ENCODE measurements around the gene VWA8. TPM values are rescaled to one million over a fixed set of nuclear protein-coding genes. Genes with fewer than 3 reads are reported as not detected.
"Not testable (repeated sequence)": the region's sequence is repeated elsewhere in the genome, so short reads cannot be mapped to it uniquely, and the experiment has no call there.

Gene VWA8
- total RNA-seq, 4 donors from 2014 or later, result 19.5 to 26.2 (median 21.6) TPM

- Histone ChIP-seq H3K4me3 (no peak overlapping the region), H3K36me3 (peaks cover 0 to 12% (median 7%) of the 10 kb centered on the region in 4 donors), H3K9me3 (no peaks in the 10 kb centered on the region), H3K4me1 (peaks cover 0 to 3% (median 0%) of the 10 kb centered on the region in 4 donors), H3K27ac (replicated peaks in 1 of 4) (no peak overlapping the region), H3K27me3 (no peaks in the 10 kb centered on the region)
- intact Hi-C loops (cut with DNase I), result no loop called here
- no peak for DNase-seq (ENCODE audit: extremely low spot score)
- no peak for TF ChIP-seq EP300 (IDR thresholded peaks at IDR 0.05)
- WGBS, result 55% methylated on average over 3 of the region's 3 CpGs
Observed at GRCh38 chr13:41751734-41752445, 209.0 kb downstream of the VWA8 start.

GRCh38 chr13:41751277-41751676, 209.6 kb downstream of the VWA8 start:
- Histone ChIP-seq H3K9me3 (no peaks in the 10 kb centered on the region), H3K27me3 (no peaks in the 10 kb centered on the region), H3K36me3 (peaks cover 0 to 12% (median 7%) of the 10 kb centered on the region in 4 donors), H3K4me3 (no peak overlapping the region), H3K27ac (replicated peaks in 1 of 4) (no peak overlapping the region), H3K4me1 (peaks cover 0 to 3% (median 0%) of the 10 kb centered on the region in 4 donors)
- intact Hi-C loops (cut with DNase I), result no loop called here
- DNase-seq (ENCODE audit: extremely low spot score), result no peak
- TF ChIP-seq POLR2A (IDR thresholded peaks at IDR 0.05; ENCODE audit: low read depth) (no peak), POLR2AphosphoS5 (IDR thresholded peaks at IDR 0.05) (no peak), EP300 (IDR thresholded peaks at IDR 0.05) (no peak), CTCF (IDR thresholded peaks at IDR 0.05) (no peak)
- WGBS, result 41% methylated on average over 2 of the region's 2 CpGs

GRCh38 chr13:41746259-41746658, 214.7 kb downstream of the VWA8 start:
- peaks cover 0 to 11% (median 0%) of the 10 kb centered on the region in 4 donors for H3K4me1 ChIP-seq
- intact Hi-C loops (cut with DNase I), result no loop called here
- TF ChIP-seq EP300 (IDR thresholded peaks at IDR 0.05), result no peak
- no peak overlapping the region for H3K4me3 ChIP-seq
- H3K27ac ChIP-seq (replicated peaks in 1 of 4), result no peak overlapping the region
- 100% methylated on average over 2 of the region's 2 CpGs for WGBS
- H3K9me3 ChIP-seq, result no peaks in the 10 kb centered on the region
- no peak for DNase-seq (ENCODE audit: extremely low spot score)
- H3K27me3 ChIP-seq, result no peaks in the 10 kb centered on the region
- peaks cover 0 to 10% (median 6%) of the 10 kb centered on the region in 4 donors for H3K36me3 ChIP-seq

- H3K27ac ChIP-seq (replicated peaks in 1 of 4); H3K27me3 ChIP-seq; H3K9me3 ChIP-seq; H3K36me3 ChIP-seq; DNase-seq (ENCODE audit: extremely low spot score); H3K4me3 ChIP-seq; intact Hi-C loops (cut with DNase I): not testable (repeated sequence)
- 94% methylated on average over 3 of the region's 3 CpGs for WGBS
- peaks cover 0 to 11% (median 0%) of the 10 kb centered on the region in 4 donors for H3K4me1 ChIP-seq
Observed at GRCh38 chr13:41745496-41745895, 215.4 kb downstream of the VWA8 start.

GRCh38 chr13:41742917-41743552, 217.9 kb downstream of the VWA8 start:
- peaks cover 0 to 11% (median 0%) of the 10 kb centered on the region in 4 donors for H3K4me1 ChIP-seq
- no peak overlapping the region for H3K4me3 ChIP-seq
- H3K27me3 ChIP-seq, result no peaks in the 10 kb centered on the region
- no peak for TF ChIP-seq POLR2AphosphoS5 (IDR thresholded peaks at IDR 0.05)
- TF ChIP-seq CTCF (IDR thresholded peaks at IDR 0.05), result no peak
- TF ChIP-seq POLR2A (IDR thresholded peaks at IDR 0.05; ENCODE audit: low read depth), result no peak
- no peak for TF ChIP-seq EP300 (IDR thresholded peaks at IDR 0.05)
- DNase-seq (ENCODE audit: extremely low spot score), result no peak
- H3K27ac ChIP-seq (replicated peaks in 1 of 4), result no peak overlapping the region
- intact Hi-C loops (cut with DNase I), result no loop called here
- WGBS, result 81% methylated on average over 4 of the region's 4 CpGs
- H3K36me3 ChIP-seq, result no peaks in the 10 kb centered on the region
- H3K9me3 ChIP-seq, result no peaks in the 10 kb centered on the region

- H3K9me3 ChIP-seq, result no peaks in the 10 kb centered on the region
- WGBS, result 95% methylated on average over 4 of the region's 4 CpGs
- intact Hi-C loops (cut with DNase I), result no loop called here
- no peak overlapping the region for H3K4me3 ChIP-seq
- H3K27me3 ChIP-seq, result no peaks in the 10 kb centered on the region
- TF ChIP-seq POLR2A (IDR thresholded peaks at IDR 0.05; ENCODE audit: low read depth) (no peak), EP300 (IDR thresholded peaks at IDR 0.05) (no peak), CTCF (IDR thresholded peaks at IDR 0.05) (no peak), POLR2AphosphoS5 (IDR thresholded peaks at IDR 0.05) (no peak)
- DNase-seq (ENCODE audit: extremely low spot score), result no peak
- H3K36me3 ChIP-seq, result no peaks in the 10 kb centered on the region
- peaks cover 0 to 11% (median 0%) of the 10 kb centered on the region in 4 donors for H3K4me1 ChIP-seq
- H3K27ac ChIP-seq (replicated peaks in 1 of 4), result no peak overlapping the region
Observed at GRCh38 chr13:41740479-41740878, 220.4 kb downstream of the VWA8 start.
